Measurements from ENCODE around the gene IGSF6.

IGSF6 gene

GRCh38 chr16:21628121-21628726, 24.2 kb downstream of the IGSF6 start:
- TF ChIP-seq CTCF (IDR thresholded peaks at IDR 0.05; ENCODE audit: low read depth, low read length), result no peak
- no peak overlapping the region for H3K4me3 ChIP-seq (ENCODE audit: low read depth, low read length)
- in situ Hi-C loops (cut with HindIII; ENCODE audit: low sequenced_read_pairs), result no loop called here
- peak; percentile 10 for DNase-seq (ENCODE audit: low read depth, low spot score)

GRCh38 chr16:21626659-21627277, 25.6 kb downstream of the IGSF6 start:
- DNase-seq (ENCODE audit: low read depth, low spot score), result peak; percentile 93
- no peak for TF ChIP-seq CTCF (IDR thresholded peaks at IDR 0.05; ENCODE audit: low read depth, low read length)
- in situ Hi-C loops (cut with HindIII; ENCODE audit: low sequenced_read_pairs), result no loop called here
- peak overlapping the region; percentile 3 for H3K4me3 ChIP-seq (ENCODE audit: low read depth, low read length)

- TF ChIP-seq CTCF (IDR thresholded peaks at IDR 0.05; ENCODE audit: low read depth, low read length), result no peak
- in situ Hi-C loops (cut with HindIII; ENCODE audit: low sequenced_read_pairs), result no loop called here
These were observed 27.4 kb downstream of the IGSF6 start for GRCh38 chr16:21625026-21625425.

GRCh38 chr16:21622545-21622944, 29.9 kb downstream of the IGSF6 start:
- H3K4me3 ChIP-seq (ENCODE audit: low read depth, low read length), result no peak overlapping the region
- TF ChIP-seq CTCF (IDR thresholded peaks at IDR 0.05; ENCODE audit: low read depth, low read length), result no peak
- in situ Hi-C loops (cut with HindIII; ENCODE audit: low sequenced_read_pairs), result no loop called here
- no peak for DNase-seq (ENCODE audit: low read depth, low spot score)

More at GRCh38 chr16:21625026-21625425, 27.4 kb downstream of the IGSF6 start:
- DNase-seq (ENCODE audit: low read depth, low spot score), result no peak
- H3K4me3 ChIP-seq (ENCODE audit: low read depth, low read length), result no peak overlapping the region

- no peak for TF ChIP-seq CTCF (IDR thresholded peaks at IDR 0.05; ENCODE audit: low read depth, low read length)
- in situ Hi-C loops (cut with HindIII; ENCODE audit: low sequenced_read_pairs), result no loop called here
- DNase-seq (ENCODE audit: low read depth, low spot score), result no peak
- H3K4me3 ChIP-seq (ENCODE audit: low read depth, low read length), result no peak overlapping the region
These were observed 31.8 kb downstream of the IGSF6 start for GRCh38 chr16:21620592-21620991.

GRCh38 chr16:21619765-21620425, 32.5 kb downstream of the IGSF6 start:
- no peak for DNase-seq (ENCODE audit: low read depth, low spot score)
- no peak for TF ChIP-seq CTCF (IDR thresholded peaks at IDR 0.05; ENCODE audit: low read depth, low read length)
- in situ Hi-C loops (cut with HindIII; ENCODE audit: low sequenced_read_pairs), result no loop called here
- H3K4me3 ChIP-seq (ENCODE audit: low read depth, low read length), result no peak overlapping the region

Data from astrocyte of the spinal cord (primary cell).